SK-N-SH (cell line): ENCODE data around the gene PNMA6E. TPM values are rescaled to one million over a fixed set of nuclear protein-coding genes. Genes with fewer than 3 reads are reported as not detected.

Source experiments
- CTCF ChIA-PET: fragments of 300-600, 350-600 bp; formaldehyde crosslinking; extraction: SDS; loops from one replicate; lab custom pipeline; 2021; lab: Yijun Ruan, JAX
- POLR2A ChIA-PET: fragments of 350-600 bp; sonication (Branson Sonifier 250); formaldehyde crosslinking; extraction: SDS; loops from one replicate; lab custom pipeline; 2020; ENCODE audit warnings: antibody characterized with exemption, inconsistent platforms; lab: Yijun Ruan, JAX
- DNase-seq: peaks from one replicate; pipeline ENCODE4 v3.0.0; 2012
- H2AFZ ChIP-seq: fragments of 200-600 bp; sonication (generic); 2 replicates; pipeline ENCODE4 v1.8.1; 2016; ENCODE audit warnings: antibody characterized with exemption, mild to moderate bottlenecking, low read depth
- H3F3A ChIP-seq: fragments of 200-600 bp; sonication (generic); replicated peaks from 2 replicates; pipeline ENCODE3; 2016; ENCODE audit warnings: antibody characterized with exemption, mild to moderate bottlenecking; ENCODE audit not compliant: insufficient read depth
- H3K27ac ChIP-seq, 2 experiments: fragments of 200-500 bp in 1 of 2; fragments of 200-600 bp in 1 of 2; sonication (Bioruptor generic) in 1 of 2; sonication (generic), shearing (Covaris generic) in 1 of 2; 2 replicates each; pipeline versions ENCODE4 v1.5.1 to v1.6.1; 2014 to 2016; ENCODE audit warnings: low read depth in 2 of 2, inconsistent platforms in 1 of 2, low read length in 1 of 2, mild to moderate bottlenecking in 1 of 2, mixed read lengths in 1 of 2
- H3K27me3 ChIP-seq: fragments of 200-600 bp; sonication (generic), shearing (Covaris generic); 2 replicates; pipeline ENCODE4 v1.6.1; 2016; ENCODE audit warnings: mixed run types; ENCODE audit not compliant: insufficient read depth
- H3K36me3 ChIP-seq, 2 experiments: fragments of 200-500 bp in 1 of 2; fragments of 200-600 bp in 1 of 2; sonication (Bioruptor generic) in 1 of 2; sonication (generic) in 1 of 2; replicated peaks in 1 of 2; 2 replicates each; pipeline versions ENCODE3 to v1.5.1; 2014 to 2016; ENCODE audit warnings: low read length in 1 of 2, mild to moderate bottlenecking in 1 of 2; ENCODE audit not compliant: insufficient read depth in 2 of 2, control insufficient read depth in 1 of 2
- H3K4me1 ChIP-seq, 2 experiments: fragments of 200-500 bp in 1 of 2; fragments of 200-600 bp in 1 of 2; sonication (Bioruptor generic) in 1 of 2; sonication (generic), shearing (Covaris generic) in 1 of 2; 2 replicates each; pipeline versions ENCODE4 v1.5.1 to v1.6.1; 2014 to 2016; ENCODE audit warnings: low read depth in 1 of 2, low read length in 1 of 2, mixed run types in 1 of 2; ENCODE audit not compliant: insufficient read depth in 2 of 2, control insufficient read depth in 1 of 2
- H3K4me2 ChIP-seq: fragments of 200-600 bp; sonication (generic), shearing (Covaris generic); 2 replicates; pipeline ENCODE4 v1.6.1; 2017; ENCODE audit warnings: mixed run types
- H3K4me3 ChIP-seq, 2 experiments: fragments of 200-500 bp in 1 of 2; fragments of 200-600 bp in 1 of 2; sonication (Bioruptor generic) in 1 of 2; sonication (generic), shearing (Covaris generic) in 1 of 2; 2 replicates each; pipeline versions ENCODE4 v1.5.1 to v1.8.1; 2014 to 2016; ENCODE audit warnings: low read depth in 2 of 2, inconsistent platforms in 1 of 2, low read length in 1 of 2, mild to moderate bottlenecking in 1 of 2, mixed read lengths in 1 of 2, moderate library complexity in 1 of 2
- H3K79me2 ChIP-seq: fragments of 200-600 bp; sonication (generic); 2 replicates; pipeline ENCODE4 v1.8.1; 2017; ENCODE audit warnings: mild to moderate bottlenecking; ENCODE audit not compliant: insufficient read depth
- H3K9ac ChIP-seq: fragments of 200-600 bp; sonication (generic); 2 replicates; pipeline ENCODE4 v1.6.1; 2017; ENCODE audit warnings: mixed run types
- H3K9me2 ChIP-seq: fragments of 200-600 bp; sonication (generic); 2 replicates; pipeline ENCODE4 v1.6.1; 2017; ENCODE audit warnings: mixed run types
- H3K9me3 ChIP-seq: fragments of 200-600 bp; sonication (generic); 2 replicates; pipeline ENCODE4 v1.6.1; 2017; ENCODE audit warnings: mixed run types, mild to moderate bottlenecking, moderate library complexity
- H4K20me1 ChIP-seq: fragments of 200-600 bp; sonication (generic); 2 replicates; pipeline ENCODE4 v1.6.1; 2017; ENCODE audit warnings: mild to moderate bottlenecking, mixed run types; ENCODE audit not compliant: insufficient read depth
- CHD2 ChIP-seq: fragments of 150-350 bp; IDR thresholded peaks from 2 replicates; pipeline ENCODE4 v1.6.1; 2018; ENCODE audit warnings: low read length; ENCODE audit not compliant: partially characterized antibody
- CTCF ChIP-seq: fragments of 200-600 bp; sonication (generic); IDR thresholded peaks from 2 replicates; pipeline ENCODE4 v1.6.1; 2017; ENCODE audit warnings: antibody characterized with exemption, mild to moderate bottlenecking, moderate library complexity
- EP300 ChIP-seq, 2 experiments: IDR thresholded peaks; 2 replicates each; pipeline versions ENCODE4 v1.4.0 to v1.6.1; 2012; ENCODE audit warnings: borderline replicate concordance in 1 of 2, low read depth in 1 of 2, low read length in 1 of 2
- FOXJ3 ChIP-seq: sonication (generic); formaldehyde crosslinking; IDR thresholded peaks from 2 replicates; pipeline ENCODE4 v1.5.1; 2020; ENCODE audit warnings: mild to moderate bottlenecking, missing genetic modification reagents
- GATA2 ChIP-seq: sonication (generic); formaldehyde crosslinking; IDR thresholded peaks from 2 replicates; pipeline ENCODE4 v1.5.0; 2020; ENCODE audit warnings: mild to moderate bottlenecking, missing genetic modification reagents
- IRF3 ChIP-seq: fragments of 150-350 bp; IDR thresholded peaks from 2 replicates; pipeline ENCODE4 v1.6.1; 2016; ENCODE audit warnings: mild to moderate bottlenecking, low read depth, low read length
- JUND ChIP-seq: IDR thresholded peaks from 2 replicates; pipeline ENCODE4 v1.4.0; 2012
- MEF2A ChIP-seq: IDR thresholded peaks from 2 replicates; pipeline ENCODE4 v1.4.0; 2012; ENCODE audit warnings: low read depth, borderline replicate concordance
- MXI1 ChIP-seq: IDR thresholded peaks from 2 replicates; pipeline ENCODE4 v1.6.1; 2012; ENCODE audit warnings: mild to moderate bottlenecking, low read depth, low read length, improper control_type of control experiment
- NFIC ChIP-seq: IDR thresholded peaks from 2 replicates; pipeline ENCODE4 v1.4.0; 2012; ENCODE audit warnings: borderline replicate concordance
- NRF1 ChIP-seq: IDR thresholded peaks from 2 replicates; pipeline ENCODE4 v1.6.1; 2012; ENCODE audit warnings: low read depth, mild to moderate bottlenecking, low read length
- POLR2AphosphoS5 ChIP-seq: IDR thresholded peaks from 2 replicates; pipeline ENCODE4 v1.6.1; 2012; ENCODE audit warnings: low read depth, low read length
- REST ChIP-seq: IDR thresholded peaks from 2 replicates; pipeline ENCODE4 v1.6.1; 2012; ENCODE audit warnings: mild to moderate bottlenecking, low read depth, low read length, moderate library complexity
- RFX5 ChIP-seq: IDR thresholded peaks from 2 replicates; pipeline ENCODE4 v1.6.1; 2012; ENCODE audit warnings: mild to moderate bottlenecking, improper control_type of control experiment, low read length
- RXRA ChIP-seq: IDR thresholded peaks from 2 replicates; pipeline ENCODE4 v1.4.0; 2012; ENCODE audit warnings: low read depth, mild to moderate bottlenecking, borderline replicate concordance
- SIN3A ChIP-seq: IDR thresholded peaks from 2 replicates; pipeline ENCODE4 v1.6.1; 2012; ENCODE audit warnings: low read depth, mild to moderate bottlenecking, low read length, moderate library complexity, borderline replicate concordance
- TAF1 ChIP-seq: IDR thresholded peaks from 2 replicates; pipeline ENCODE4 v1.6.1; 2012; ENCODE audit warnings: low read depth, mild to moderate bottlenecking, low read length, moderate library complexity, borderline replicate concordance
- TEAD4 ChIP-seq: IDR thresholded peaks from 2 replicates; pipeline ENCODE4 v1.4.0; 2012; ENCODE audit warnings: mild to moderate bottlenecking, borderline replicate concordance; ENCODE audit not compliant: insufficient read depth
- USF2 ChIP-seq: fragments of 150-350 bp; IDR thresholded peaks from 2 replicates; pipeline ENCODE4 v1.6.1; 2017; ENCODE audit warnings: antibody characterized with exemption, low read length, low read depth, borderline replicate concordance
- YY1 ChIP-seq: IDR thresholded peaks from 2 replicates; pipeline ENCODE4 v1.4.0; 2012; ENCODE audit warnings: low read depth, mild to moderate bottlenecking
- WGBS: methylation state at CpG from one replicate; pipeline ENCODE4 v1.1.6; 2017; ENCODE audit warnings: low lambda C conversion rate; 5-methylcytosine and 5-hydroxymethylcytosine counted together
- polyA plus RNA-seq, 3 experiments: library from polyadenylated mRNA; depleted of rRNA; stranded (reverse); fragments of >200 nt; gene quantifications; 2 replicates each; pipeline ENCODE4 v1.2.3, GENCODE V29; 2012

PNMA6E gene
- polyA plus RNA-seq, 1 of the 3 experiments (the other 2 are of a cell fraction): not detected

- no peaks in the 10 kb centered on the region for H3K79me2 ChIP-seq
- H2AFZ ChIP-seq: no peak overlapping the region
- no peak overlapping the region for H3K27ac ChIP-seq
- CTCF ChIA-PET: no interaction called here
- H3F3A ChIP-seq: no peaks in the 10 kb centered on the region
- 25% methylated on average over 3 of the region's 3 CpGs for WGBS
- no peaks in the 10 kb centered on the region for H3K9me2 ChIP-seq
- H3K27me3 ChIP-seq: no peaks in the 10 kb centered on the region; the same call in 1 of the 2 replicates
- H3K9ac ChIP-seq: no peak overlapping the region
- no peaks in the 10 kb centered on the region for H3K9me3 ChIP-seq
- TF ChIP-seq MEF2A (no peak), MXI1 (no peak), IRF3 (no peak), RFX5 (no peak), EP300 (IDR thresholded peaks at IDR 0.05; ENCODE audit: borderline replicate concordance in 1 of 2, low read depth in 1 of 2, low read length in 1 of 2) (no peak), NRF1 (no peak), SIN3A (no peak), TAF1 (no peak), GATA2 (no peak), YY1 (no peak), TEAD4 (no peak), POLR2AphosphoS5 (no peak), REST (no peak), USF2 (no peak), FOXJ3 (CRISPR knock-in tag) (no peak), JUND (no peak), RXRA (no peak), CHD2 (no peak), CTCF (no peak), NFIC (no peak)
- H3K4me3 ChIP-seq: no peak overlapping the region
- POLR2A ChIA-PET: no interaction called here
- H3K4me1 ChIP-seq: no peaks in the 10 kb centered on the region
- DNase-seq: no peak
- H3K36me3 ChIP-seq: peaks cover 5 to 6% of the 10 kb centered on the region in 2 experiments
- H3K4me2 ChIP-seq: no peak overlapping the region
- no peaks in the 10 kb centered on the region for H4K20me1 ChIP-seq
These were observed 48.3 kb downstream of the PNMA6E start for GRCh38 chrX:153352858-153353257.
